ENCODE measurements around the gene UAP1L1.
A peak's percentile ranks its signal among the peaks of the same experiment; 100 is the strongest.
"Not testable (repeated sequence)": the region's sequence is repeated elsewhere in the genome, so short reads cannot be mapped to it uniquely, and the experiment has no call there.

The UAP1L1 gene

GRCh38 chr9:137077010-137077747, at the start of gene UAP1L1:
TSS of gene UAP1L1 (plus strand) at chr9:137077517. CDS start at chr9:137077533, 16 bp downstream.
- DNase-seq = peak; percentile 21

GRCh38 chr9:137028263-137029057, 48.9 kb upstream of the UAP1L1 start:
- DNase-seq = peak; percentile 48

- DNase-seq = peak; percentile 18
Observed at GRCh38 chr9:137029058-137029936, 48.0 kb upstream of the UAP1L1 start.

- no peak for DNase-seq
Observed at GRCh38 chr9:137030006-137030405, 47.3 kb upstream of the UAP1L1 start.

- DNase-seq = no peak
Observed at GRCh38 chr9:137030538-137031527, 46.5 kb upstream of the UAP1L1 start.

GRCh38 chr9:137031904-137032640, 45.2 kb upstream of the UAP1L1 start, which contains the start of gene FUT7:
TSS of gene FUT7 (minus strand) at chr9:137032088. CDS start at chr9:137031991, 97 bp downstream.
- no peak for DNase-seq

- no peak for DNase-seq
Observed at GRCh38 chr9:137032858-137033257, 44.5 kb upstream of the UAP1L1 start.

- not testable (repeated sequence) for DNase-seq
Observed at GRCh38 chr9:137033481-137033880, 43.8 kb upstream of the UAP1L1 start.

- peak; percentile 20 for DNase-seq
Observed at GRCh38 chr9:137034039-137034708, 43.1 kb upstream of the UAP1L1 start.

- DNase-seq = peak; percentile 84
Observed at GRCh38 chr9:137034709-137035506, 42.4 kb upstream of the UAP1L1 start.

GRCh38 chr9:137035507-137035834, 41.8 kb upstream of the UAP1L1 start:
- DNase-seq = no peak

GRCh38 chr9:137035937-137036336, 41.4 kb upstream of the UAP1L1 start:
- no peak for DNase-seq

GRCh38 chr9:137037035-137037434, 40.3 kb upstream of the UAP1L1 start:
- DNase-seq = no peak

- no peak for DNase-seq
Observed at GRCh38 chr9:137037483-137037882, 39.8 kb upstream of the UAP1L1 start.

GRCh38 chr9:137038916-137039315, 38.4 kb upstream of the UAP1L1 start:
- DNase-seq = no peak

GRCh38 chr9:137039611-137040366, 37.5 kb upstream of the UAP1L1 start:
- no peak for DNase-seq

GRCh38 chr9:137040568-137040967, 36.7 kb upstream of the UAP1L1 start:
- DNase-seq = no peak

- DNase-seq = no peak
Observed at GRCh38 chr9:137041124-137041523, 36.2 kb upstream of the UAP1L1 start.

Data from NCI-H2029 (cell line).